Activated CD8-positive, alpha-beta memory T cell treated with anti-CD3 and anti-CD28 coated beads, Interleukin-2, amount 50 U/mL, for 24 hours (primary cell): ENCODE measurements around the gene FAM187B.

Experiments used
- DNase-seq: peaks from one replicate; pipeline ENCODE4 v3.0.0-alpha.2; 2020; ENCODE audit errors: extremely low read depth

Gene FAM187B

GRCh38 chr19:35178701-35179100, 49.8 kb downstream of the FAM187B start:
- no peak for DNase-seq

DNA sequence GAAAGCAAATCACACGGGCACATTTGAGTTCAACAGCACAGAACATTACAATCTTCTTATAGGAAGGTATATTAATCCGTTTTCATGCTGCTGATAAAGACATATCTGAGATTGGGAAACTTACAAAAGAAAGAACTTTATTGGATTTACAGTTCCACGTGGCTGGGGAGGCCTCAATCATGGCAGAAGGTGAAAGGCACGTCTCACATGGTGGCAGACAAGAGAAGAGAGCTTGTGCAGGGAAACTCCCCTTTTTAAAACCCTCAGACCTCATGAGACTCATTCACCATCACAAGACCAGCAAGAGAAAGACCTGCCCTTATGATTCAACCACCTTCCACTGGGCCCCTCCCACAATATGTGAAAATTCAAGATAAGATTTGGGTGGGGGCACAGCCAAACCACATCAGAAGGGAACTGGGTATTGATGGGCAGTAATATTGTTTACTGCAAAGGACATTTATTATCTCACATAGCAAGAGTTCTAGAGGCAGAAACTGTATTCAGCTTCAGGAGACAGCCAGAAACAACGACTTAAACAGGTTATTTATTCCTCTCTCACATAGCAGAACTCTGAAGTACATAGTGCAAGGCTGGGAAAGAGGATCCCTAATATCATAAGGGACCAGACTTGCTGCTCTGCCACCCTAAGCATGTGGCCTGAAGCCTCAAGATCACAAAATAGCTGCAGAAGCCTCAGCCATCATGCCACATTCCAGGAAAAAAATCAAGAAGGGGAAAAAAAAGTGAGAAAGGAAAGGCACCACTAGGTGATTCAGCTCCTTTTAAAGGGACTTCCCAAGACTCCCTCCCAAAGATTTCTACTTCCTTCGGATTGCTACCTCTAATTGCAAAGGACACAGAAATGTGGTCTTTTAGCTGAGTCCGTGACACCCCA, 50.9 kb downstream of the FAM187B start:
- DNase-seq: no peak

DNA sequence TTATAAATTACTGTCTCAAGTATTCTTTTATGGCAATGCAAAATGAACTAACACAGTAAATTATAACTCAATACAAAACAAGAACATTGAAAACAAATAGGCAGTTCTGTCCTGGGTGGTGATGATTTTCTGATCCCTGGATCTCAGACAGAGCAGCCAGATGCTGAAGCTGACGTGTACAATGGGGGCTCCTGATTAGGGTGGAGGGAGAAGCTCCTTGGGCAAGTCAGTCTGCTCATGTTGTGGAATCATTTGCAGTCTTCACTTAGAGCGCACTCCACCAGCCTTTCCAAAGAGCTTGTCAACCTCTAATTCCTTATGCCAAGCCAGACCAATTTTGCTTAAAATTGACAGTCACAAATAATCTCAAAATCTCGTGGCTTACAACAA, 52.4 kb downstream of the FAM187B start:
- DNase-seq: no peak
